ENCODE results near the gene PRMT6. TPM values are rescaled to one million over a fixed set of nuclear protein-coding genes. Genes with fewer than 3 reads are reported as not detected.

PRMT6 gene
- polyA plus RNA-seq, 3 donors: 1.8 to 16.2 (median 14.7) TPM

DNA sequence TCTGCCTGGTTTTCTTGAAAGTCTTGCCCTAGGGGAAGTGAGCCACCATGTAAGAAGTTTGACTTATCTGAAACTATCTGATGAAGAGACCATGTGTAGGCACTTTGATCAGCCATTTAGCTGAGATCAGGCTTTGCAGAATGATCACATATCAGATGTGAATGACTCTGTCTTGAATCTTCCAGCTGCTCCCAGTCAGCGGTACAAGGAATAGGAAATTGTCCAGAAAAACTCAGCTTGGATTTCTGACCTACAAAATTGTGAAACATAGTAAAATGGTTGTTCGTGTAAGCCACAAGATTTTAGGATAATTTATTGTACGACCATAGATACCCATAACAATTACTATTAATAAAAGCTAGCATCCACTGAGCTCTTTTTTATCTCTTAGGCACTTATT is 42.5 kb downstream of the PRMT6 start:
- no CpG with 5 or more reads among the region's 3 CpGs for WGBS (ENCODE audit: insufficient coverage)
- no peak overlapping the region for H3K9ac ChIP-seq (ENCODE audit: insufficient read depth, low read length, poor library complexity, severe bottlenecking)
- H3K27me3 Mint-ChIP-seq (ENCODE audit: low read depth in 3 of 3): peaks cover 0 to 2% (median 0%) of the 10 kb centered on the region in 3 donors
- no peak overlapping the region for H3K27ac Mint-ChIP-seq
- no peak overlapping the region for H3K27ac ChIP-seq (ENCODE audit: low read depth in 1 of 2, low read length in 2 of 2)
- no peaks in the 10 kb centered on the region for H3K9me3 ChIP-seq (replicated peaks in 1 of 2; ENCODE audit: control insufficient read depth in 1 of 2, insufficient read depth in 1 of 2, low read length in 2 of 2)
- H3K79me2 ChIP-seq (ENCODE audit: insufficient read depth, low read length): no peaks in the 10 kb centered on the region
- no peak for DNase-seq
- no peaks in the 10 kb centered on the region for H3K36me3 Mint-ChIP-seq
- no peaks in the 10 kb centered on the region for H3K4me1 Mint-ChIP-seq
- no peaks in the 10 kb centered on the region for H3K36me3 ChIP-seq (replicated peaks in 1 of 2; ENCODE audit: control insufficient read depth in 1 of 2, insufficient read depth in 2 of 2, low read length in 2 of 2)
- H3K9me3 Mint-ChIP-seq: peaks cover 0 to 2% (median 0%) of the 10 kb centered on the region in 7 donors
- H3K4me3 Mint-ChIP-seq: no peak overlapping the region
- no peak overlapping the region for H2AFZ ChIP-seq (ENCODE audit: insufficient read depth, low read depth, low read length, poor library complexity, severe bottlenecking)
- no peaks in the 10 kb centered on the region for H3K27me3 ChIP-seq (ENCODE audit: control insufficient read depth in 2 of 2, insufficient read depth in 2 of 2, low read length in 2 of 2)
- intact Hi-C loops (cut with micrococcal nuclease): no loop called here
- TF ChIP-seq, protein P1, sequence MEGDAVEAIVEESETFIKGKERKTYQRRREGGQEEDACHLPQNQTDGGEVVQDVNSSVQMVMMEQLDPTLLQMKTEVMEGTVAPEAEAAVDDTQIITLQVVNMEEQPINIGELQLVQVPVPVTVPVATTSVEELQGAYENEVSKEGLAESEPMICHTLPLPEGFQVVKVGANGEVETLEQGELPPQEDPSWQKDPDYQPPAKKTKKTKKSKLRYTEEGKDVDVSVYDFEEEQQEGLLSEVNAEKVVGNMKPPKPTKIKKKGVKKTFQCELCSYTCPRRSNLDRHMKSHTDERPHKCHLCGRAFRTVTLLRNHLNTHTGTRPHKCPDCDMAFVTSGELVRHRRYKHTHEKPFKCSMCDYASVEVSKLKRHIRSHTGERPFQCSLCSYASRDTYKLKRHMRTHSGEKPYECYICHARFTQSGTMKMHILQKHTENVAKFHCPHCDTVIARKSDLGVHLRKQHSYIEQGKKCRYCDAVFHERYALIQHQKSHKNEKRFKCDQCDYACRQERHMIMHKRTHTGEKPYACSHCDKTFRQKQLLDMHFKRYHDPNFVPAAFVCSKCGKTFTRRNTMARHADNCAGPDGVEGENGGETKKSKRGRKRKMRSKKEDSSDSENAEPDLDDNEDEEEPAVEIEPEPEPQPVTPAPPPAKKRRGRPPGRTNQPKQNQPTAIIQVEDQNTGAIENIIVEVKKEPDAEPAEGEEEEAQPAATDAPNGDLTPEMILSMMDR (IDR thresholded peaks at IDR 0.05): no peak
- H4K20me1 ChIP-seq (ENCODE audit: insufficient read depth, low read length): no peaks in the 10 kb centered on the region
- H3K4me1 ChIP-seq (ENCODE audit: control insufficient read depth in 1 of 2, insufficient read depth in 2 of 2, low read length in 2 of 2): no peaks in the 10 kb centered on the region
- no peak overlapping the region for H3K4me3 ChIP-seq (replicated peaks in 1 of 3; ENCODE audit: low read depth in 2 of 3, low read length in 3 of 3)
- H3K4me2 ChIP-seq (replicated peaks; ENCODE audit: extremely low read depth, low read length, poor library complexity, severe bottlenecking): no peak overlapping the region

- no peaks in the 10 kb centered on the region for H4K20me1 ChIP-seq (ENCODE audit: insufficient read depth, low read length)
- H3K4me1 ChIP-seq (ENCODE audit: control insufficient read depth in 1 of 2, insufficient read depth in 2 of 2, low read length in 2 of 2): no peaks in the 10 kb centered on the region
- H2AFZ ChIP-seq (ENCODE audit: insufficient read depth, low read depth, low read length, poor library complexity, severe bottlenecking): no peak overlapping the region
- TF ChIP-seq, protein P1 (IDR thresholded peaks at IDR 0.05): no peak
- H3K27me3 Mint-ChIP-seq (ENCODE audit: low read depth in 3 of 3): peaks cover 0 to 2% (median 0%) of the 10 kb centered on the region in 3 donors
- no peak overlapping the region for H3K9ac ChIP-seq (ENCODE audit: insufficient read depth, low read length, poor library complexity, severe bottlenecking)
- peaks cover 0 to 2% (median 0%) of the 10 kb centered on the region in 7 donors for H3K9me3 Mint-ChIP-seq
- intact Hi-C loops (cut with micrococcal nuclease): no loop called here
- no peaks in the 10 kb centered on the region for H3K4me1 Mint-ChIP-seq
- no peaks in the 10 kb centered on the region for H3K79me2 ChIP-seq (ENCODE audit: insufficient read depth, low read length)
- H3K27me3 ChIP-seq (ENCODE audit: control insufficient read depth in 2 of 2, insufficient read depth in 2 of 2, low read length in 2 of 2): no peaks in the 10 kb centered on the region
- H3K4me3 ChIP-seq (replicated peaks in 1 of 3; ENCODE audit: low read depth in 2 of 3, low read length in 3 of 3): no peak overlapping the region
- no peaks in the 10 kb centered on the region for H3K9me3 ChIP-seq (replicated peaks in 1 of 2; ENCODE audit: control insufficient read depth in 1 of 2, insufficient read depth in 1 of 2, low read length in 2 of 2)
- no peaks in the 10 kb centered on the region for H3K36me3 Mint-ChIP-seq
- H3K36me3 ChIP-seq (replicated peaks in 1 of 2; ENCODE audit: control insufficient read depth in 1 of 2, insufficient read depth in 2 of 2, low read length in 2 of 2): no peaks in the 10 kb centered on the region
- no peak overlapping the region for H3K4me2 ChIP-seq (replicated peaks; ENCODE audit: extremely low read depth, low read length, poor library complexity, severe bottlenecking)
- no peak overlapping the region for H3K4me3 Mint-ChIP-seq
- WGBS (ENCODE audit: insufficient coverage): 100% methylated on average over 3 of the region's 3 CpGs
- no peak overlapping the region for H3K27ac Mint-ChIP-seq
- no peak for DNase-seq
- H3K27ac ChIP-seq (ENCODE audit: low read depth in 1 of 2, low read length in 2 of 2): no peak overlapping the region
These were observed 44.0 kb downstream of the PRMT6 start for GRCh38 chr1:107100331-107100984.

Measured in CD14-positive monocyte (primary cell).